Hypothalamus (tissue), 51 donors: Measurements from ENCODE around the gene PLA2G4E.
A peak's percentile ranks its signal among the peaks of the same experiment; 100 is the strongest.

ENCODE experiments used
- DNase-seq, 51 donors: peaks; one replicate each; lab custom pipeline; 2025; lab: John Stamatoyannopoulos, UW

PLA2G4E gene

GRCh38 chr15:42056934-42057798, 36.3 kb upstream of the PLA2G4E start:
- peak in 43 of 51 donors; percentile 6 to 75 (median 37) for DNase-seq

DNA sequence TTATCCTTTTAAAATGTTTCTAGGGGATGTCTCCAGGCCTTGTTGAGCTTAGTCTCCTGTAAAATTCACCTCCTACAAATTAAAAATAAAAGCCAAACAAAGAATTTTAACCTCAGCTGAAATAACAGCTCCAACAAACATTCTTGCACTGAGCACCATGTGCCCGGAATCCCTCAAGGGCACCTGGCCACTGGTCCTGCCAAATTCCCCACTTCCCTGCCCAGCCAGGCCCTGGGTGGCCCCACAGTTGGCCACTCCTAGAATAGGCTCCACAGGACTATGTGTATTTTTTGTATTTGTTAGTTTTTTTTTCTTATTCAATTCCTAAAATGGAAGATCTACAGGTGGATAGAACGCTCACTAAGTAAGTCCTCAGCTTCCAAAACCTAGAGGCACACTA, 33.1 kb upstream of the PLA2G4E start:
- DNase-seq = no peak

- DNase-seq = no peak
Observed at GRCh38 chr15:42053010-42053409, 32.2 kb upstream of the PLA2G4E start.

GRCh38 chr15:42050484-42051255, 29.8 kb upstream of the PLA2G4E start:
- no peak for DNase-seq

DNA sequence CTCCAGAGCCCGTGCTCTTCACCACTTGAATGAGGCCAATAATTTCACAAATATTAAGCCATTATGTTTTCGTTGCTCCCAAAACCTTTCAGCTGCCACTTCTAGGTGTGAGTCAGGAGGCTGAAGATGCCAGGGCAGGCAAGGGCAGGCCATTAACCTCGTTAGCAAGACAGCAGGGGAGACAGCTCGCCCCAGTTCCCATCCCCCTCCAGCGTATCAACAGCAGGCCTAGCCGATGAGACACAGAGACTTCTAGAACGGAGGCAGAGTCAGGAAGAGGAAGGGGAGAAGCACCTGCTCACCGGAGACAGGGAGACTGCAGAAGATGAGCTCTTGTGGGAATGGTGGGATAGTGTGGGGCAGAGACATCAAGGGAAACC, 28.0 kb upstream of the PLA2G4E start:
- no peak for DNase-seq

DNA sequence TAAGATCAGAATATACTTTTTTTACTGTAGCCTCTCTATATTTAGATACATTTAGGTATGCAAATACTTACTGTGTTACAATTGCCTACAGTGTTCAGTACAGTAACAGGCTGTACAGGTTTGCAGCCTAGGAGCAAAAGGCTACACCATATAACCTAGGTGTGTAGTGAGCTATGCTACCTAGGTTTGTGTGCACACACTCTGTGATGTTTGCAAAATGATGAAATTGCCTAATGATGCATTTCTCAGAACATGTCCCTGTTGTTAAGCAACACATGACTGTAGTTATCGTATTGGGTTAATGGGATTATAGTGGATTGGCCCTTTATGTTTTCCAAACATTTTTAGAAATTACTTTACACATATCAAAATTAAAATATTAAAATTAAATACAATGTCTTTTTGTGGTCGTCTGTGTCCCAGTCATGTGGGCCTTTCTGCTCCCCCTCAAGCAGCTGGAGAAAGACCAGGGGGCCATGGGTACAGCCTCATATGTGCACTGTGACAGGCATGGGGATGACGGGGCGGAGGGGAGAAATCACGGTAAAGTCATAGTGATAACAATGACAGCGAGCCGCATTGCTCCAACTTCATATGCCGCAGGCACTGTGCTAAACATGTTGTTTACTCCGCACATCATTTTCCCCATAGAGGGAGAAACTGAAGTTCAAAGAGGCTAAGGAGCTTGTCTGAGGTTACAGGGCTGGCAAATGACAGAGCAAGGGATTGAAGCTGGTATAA, 27.4 kb upstream of the PLA2G4E start:
- no peak for DNase-seq

DNA sequence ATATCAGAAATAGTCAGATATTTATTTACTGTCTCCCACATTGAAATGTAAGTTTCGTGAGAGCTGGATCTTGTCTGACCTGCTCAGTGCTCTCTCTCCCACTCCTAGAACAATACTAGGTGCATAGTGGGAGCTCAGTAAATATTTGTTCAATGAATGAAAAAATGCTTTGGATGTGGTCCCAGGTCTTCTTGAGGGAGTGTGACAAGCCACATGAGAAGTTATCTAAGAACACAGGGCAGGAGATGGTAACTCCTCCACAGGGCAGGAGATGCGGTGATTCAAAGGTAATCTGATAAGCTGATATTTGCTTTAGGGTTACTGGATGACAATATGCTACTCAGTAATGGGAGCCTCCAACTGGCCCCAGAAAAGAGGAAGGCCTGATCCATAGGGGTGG, 25.8 kb upstream of the PLA2G4E start:
- no peak for DNase-seq

DNA sequence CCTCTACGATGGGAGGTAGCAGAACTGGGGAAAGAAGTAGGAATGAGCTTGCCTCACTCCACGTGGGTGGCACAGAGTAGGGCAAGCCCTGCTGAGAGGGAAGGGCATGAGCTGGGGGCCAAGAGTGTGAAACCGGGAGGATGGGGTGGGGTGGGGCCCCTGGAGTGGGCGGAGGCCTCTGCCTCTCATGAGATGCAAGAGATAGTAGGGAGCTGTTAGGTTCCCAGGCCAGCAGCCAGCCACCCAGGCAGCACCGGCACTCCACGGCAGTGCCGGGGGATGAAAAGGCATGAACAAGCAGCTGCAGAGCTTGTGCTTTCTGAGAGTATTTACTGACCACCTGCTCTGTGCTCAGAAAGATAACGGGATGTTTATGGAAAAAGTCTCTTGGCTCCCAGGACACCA, 24.4 kb upstream of the PLA2G4E start:
- no peak for DNase-seq

DNA sequence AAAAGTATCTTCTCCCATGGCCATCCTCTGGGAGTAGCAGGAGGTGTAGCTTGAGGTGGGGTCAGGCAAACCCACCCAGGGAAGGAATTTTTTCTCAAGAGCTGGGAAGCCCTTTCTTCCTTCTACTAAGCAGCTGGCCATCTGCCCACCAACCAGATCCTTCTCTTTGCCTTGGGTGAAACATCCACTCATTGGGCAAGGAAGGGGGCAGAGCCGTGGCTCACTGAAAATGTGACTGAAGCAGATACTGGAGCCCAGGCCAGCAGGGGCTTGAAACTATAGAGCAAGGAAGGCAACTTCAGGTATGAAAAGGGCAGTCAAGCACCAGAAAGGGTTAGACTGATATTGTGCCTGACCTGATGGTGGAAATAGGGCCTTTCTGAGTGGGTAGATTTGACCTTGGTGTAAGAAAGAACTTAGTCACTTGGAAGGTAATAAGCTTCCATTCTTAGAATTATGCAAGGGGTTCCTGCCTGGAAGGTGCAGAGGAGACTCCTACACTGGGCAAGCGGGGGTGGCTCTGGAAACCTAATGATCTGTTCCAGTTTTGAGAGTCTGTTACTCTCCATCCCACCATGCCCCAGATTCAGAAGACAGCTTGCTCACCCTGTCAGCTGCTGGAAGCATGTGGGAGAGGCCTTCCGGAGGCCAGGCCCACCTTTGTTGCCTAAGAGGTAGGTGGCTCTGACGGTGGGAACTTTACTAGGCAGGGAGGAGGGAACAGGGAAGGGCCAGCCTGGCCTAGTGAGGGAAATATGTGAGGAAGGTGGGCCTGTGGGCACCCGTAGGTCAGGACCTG, 22.0 kb upstream of the PLA2G4E start:
- DNase-seq = no peak

GRCh38 chr15:42038401-42038800, 17.6 kb upstream of the PLA2G4E start:
- DNase-seq = no peak

DNA sequence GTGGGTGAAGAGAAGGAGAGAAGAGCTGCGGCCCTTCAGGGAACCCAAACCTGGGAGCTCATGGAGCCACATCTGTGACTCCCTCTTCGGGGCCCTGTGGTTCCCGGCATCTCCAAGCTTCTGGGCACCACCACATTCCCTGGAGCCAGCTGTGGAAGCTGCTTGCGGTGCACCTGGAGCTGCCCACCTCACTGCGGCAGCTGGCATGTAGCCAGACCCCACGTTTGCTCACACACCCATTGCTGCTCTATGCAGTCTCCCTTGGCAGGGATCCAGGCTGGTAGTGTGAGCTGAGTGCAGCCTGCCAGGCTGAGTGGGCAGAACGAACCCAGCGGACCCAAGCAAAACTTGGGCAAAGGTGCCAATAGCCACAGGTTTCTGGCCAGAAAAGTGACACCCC, 16.8 kb upstream of the PLA2G4E start:
- no peak for DNase-seq

DNA sequence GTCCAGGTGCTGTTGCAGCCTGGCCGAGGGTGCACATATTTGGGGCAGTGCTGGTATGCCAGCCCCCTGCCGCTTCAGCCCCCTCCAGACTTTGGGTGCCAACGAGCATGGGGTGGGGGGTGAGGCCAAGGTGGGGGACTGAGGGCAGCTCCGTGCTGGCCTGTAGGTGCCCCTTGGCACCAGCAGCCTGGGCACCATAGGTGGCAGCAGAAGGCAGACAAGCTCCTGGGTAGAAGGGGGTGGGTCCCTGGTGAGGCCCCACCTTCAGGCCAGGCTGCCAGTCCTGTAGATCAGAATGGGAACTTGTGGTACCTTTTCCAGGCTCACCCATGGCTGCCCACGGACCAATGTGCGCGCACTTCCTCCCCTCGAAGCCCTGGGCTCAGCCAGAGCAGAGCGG, 16.1 kb upstream of the PLA2G4E start:
- DNase-seq = no peak

DNA sequence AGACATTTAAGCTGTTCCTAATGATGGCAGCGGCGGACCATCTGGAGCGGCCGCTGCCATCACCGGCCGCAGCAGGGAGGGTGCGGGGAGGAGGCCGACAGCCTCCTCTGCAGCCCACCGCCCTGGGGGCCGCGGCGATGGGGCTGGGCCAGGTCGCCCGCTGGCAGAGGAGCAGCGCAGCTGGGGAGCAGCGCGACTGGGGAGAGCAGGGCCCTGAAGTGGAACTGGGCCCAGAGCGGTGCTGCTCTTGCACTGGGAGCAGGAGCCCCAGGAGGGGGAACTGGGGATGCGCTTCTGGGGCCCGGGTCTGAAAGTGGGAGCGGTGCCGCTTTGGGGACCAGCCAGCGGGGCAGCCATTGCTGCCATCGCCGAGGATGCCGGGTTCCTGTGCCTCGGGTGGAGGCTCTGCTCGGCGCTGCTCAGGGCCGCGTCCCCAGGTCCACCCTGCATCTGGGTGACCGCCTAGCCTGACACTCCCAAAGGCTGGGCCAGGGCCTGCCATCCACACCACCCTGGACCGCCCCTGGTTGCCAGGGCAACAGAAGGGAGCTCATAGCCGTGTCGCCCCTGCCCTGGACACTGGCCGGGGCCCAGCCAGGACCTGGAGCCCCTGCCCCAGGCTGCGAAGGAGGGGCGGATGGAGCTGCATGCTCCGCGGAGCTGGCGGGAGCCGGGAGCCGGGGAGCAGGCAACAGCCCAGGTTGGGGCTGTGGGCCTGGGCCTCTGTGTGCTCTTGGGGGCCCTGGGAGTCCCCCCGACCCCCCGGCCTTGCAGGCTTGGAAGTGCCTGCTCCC, 15.5 kb upstream of the PLA2G4E start:
- DNase-seq = no peak

- no peak for DNase-seq
Observed at GRCh38 chr15:42035435-42035761, 14.6 kb upstream of the PLA2G4E start.

- no peak for DNase-seq
Observed at GRCh38 chr15:42034628-42035434, 14.0 kb upstream of the PLA2G4E start.

DNA sequence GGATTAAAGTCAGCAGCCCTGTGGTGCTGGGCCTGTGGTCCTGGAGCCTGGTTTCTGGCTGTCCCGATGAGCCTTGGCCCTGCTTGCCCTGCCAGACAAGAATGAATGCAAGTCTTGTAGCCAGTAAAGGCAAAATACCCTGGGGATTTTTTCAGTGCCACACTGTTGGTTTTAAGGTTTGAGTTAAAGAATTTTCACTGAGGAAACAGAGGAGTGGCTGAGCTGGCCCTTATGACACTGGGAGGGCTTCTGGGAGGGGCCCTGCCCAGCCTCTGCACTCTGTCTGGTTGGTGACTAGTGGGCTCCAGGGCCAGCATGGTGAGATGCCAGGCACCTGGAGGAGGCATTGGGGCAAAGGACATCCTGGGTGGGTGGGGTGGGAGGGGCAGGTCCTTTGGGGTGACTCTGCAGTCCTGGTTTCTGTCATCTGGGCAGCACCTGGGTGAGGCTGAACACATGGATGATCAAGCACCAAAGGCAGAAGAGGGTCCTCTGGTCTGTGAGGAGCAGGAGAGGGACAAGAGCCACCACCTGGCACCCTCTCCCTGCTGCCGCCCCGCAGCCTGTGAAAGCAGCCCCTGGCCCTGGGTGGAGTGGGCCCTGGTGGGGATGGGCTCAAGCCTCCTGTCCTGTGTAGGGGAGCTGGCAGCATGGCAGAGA, 12.5 kb upstream of the PLA2G4E start:
- no peak for DNase-seq

GRCh38 chr15:42032376-42033213, 11.8 kb upstream of the PLA2G4E start:
- no peak for DNase-seq
